CD14-positive monocyte (primary cell): ENCODE measurements around the gene TLR10. TPM values are rescaled to one million over a fixed set of nuclear protein-coding genes. Genes with fewer than 3 reads are reported as not detected.

Experiments used
- DNase-seq, 3 donors: peaks; one replicate each; pipeline ENCODE4 v3.0.0-alpha.2; 2011 to 2022
- H2AFZ ChIP-seq: 2 replicates; pipeline ENCODE4 v1.6.0; 2012; ENCODE audit warnings: mild to moderate bottlenecking, low read depth, low read length, inconsistent platforms; ENCODE audit not compliant: insufficient read depth, poor library complexity, severe bottlenecking
- H3K27ac ChIP-seq, 2 donors: 1 replicate in 1 of 2; 2 replicates in 1 of 2; pipeline ENCODE4 v1.5.1; 2012 to 2013; ENCODE audit warnings: low read length in 2 of 2, control low read depth in 1 of 2, inconsistent platforms in 1 of 2, low read depth in 1 of 2, mild to moderate bottlenecking in 1 of 2
- H3K27me3 ChIP-seq, 2 donors: one replicate each; pipeline versions ENCODE4 v1.6.0 to v1.6.1; 2011 to 2013; ENCODE audit warnings: low read length in 2 of 2; ENCODE audit not compliant: control insufficient read depth in 2 of 2, insufficient read depth in 2 of 2
- H3K36me3 ChIP-seq, 2 donors: replicated peaks in 1 of 2; 1 replicate in 1 of 2; 2 replicates in 1 of 2; pipeline versions ENCODE4 v1.5.1 to v1.6.1; 2012 to 2013; ENCODE audit warnings: low read length in 2 of 2, control low read depth in 1 of 2, inconsistent platforms in 1 of 2, mild to moderate bottlenecking in 1 of 2; ENCODE audit not compliant: insufficient read depth in 2 of 2, control insufficient read depth in 1 of 2
- H3K4me1 ChIP-seq, 2 donors: 1 replicate in 1 of 2; 2 replicates in 1 of 2; pipeline versions ENCODE4 v1.5.1 to v1.6.1; 2012 to 2013; ENCODE audit warnings: low read length in 2 of 2, control low read depth in 1 of 2, inconsistent platforms in 1 of 2, mild to moderate bottlenecking in 1 of 2, moderate library complexity in 1 of 2; ENCODE audit not compliant: insufficient read depth in 2 of 2, control insufficient read depth in 1 of 2
- H3K4me2 ChIP-seq: replicated peaks from 2 replicates; pipeline ENCODE3; 2012; ENCODE audit warnings: low read length, moderate library complexity, mild to moderate bottlenecking; ENCODE audit not compliant: poor library complexity, severe bottlenecking; ENCODE audit errors: extremely low read depth
- H3K4me3 ChIP-seq, 3 experiments: fragments of 200-600 bp in 1 of 3; sonication (generic) in 1 of 3; replicated peaks in 1 of 3; 1 replicate in 2 of 3; 2 replicates in 1 of 3; pipeline ENCODE4 v1.5.1; 2011 to 2013; ENCODE audit warnings: low read length in 3 of 3, mild to moderate bottlenecking in 3 of 3, control low read depth in 2 of 3, low read depth in 2 of 3, inconsistent platforms in 1 of 3, moderate library complexity in 1 of 3
- H3K79me2 ChIP-seq: 2 replicates; pipeline ENCODE4 v1.6.0; 2012; ENCODE audit warnings: mild to moderate bottlenecking, control low read depth, inconsistent platforms, low read length, moderate library complexity; ENCODE audit not compliant: insufficient read depth
- H3K9ac ChIP-seq: 2 replicates; pipeline ENCODE4 v1.6.0; 2017; ENCODE audit warnings: low read length, mild to moderate bottlenecking; ENCODE audit not compliant: insufficient read depth, poor library complexity, severe bottlenecking
- H3K9me3 ChIP-seq, 2 donors: replicated peaks in 1 of 2; 1 replicate in 1 of 2; 2 replicates in 1 of 2; pipeline versions ENCODE4 v1.5.1 to v1.6.1; 2012 to 2013; ENCODE audit warnings: low read length in 2 of 2, control low read depth in 1 of 2; ENCODE audit not compliant: control insufficient read depth in 1 of 2, insufficient read depth in 1 of 2
- H4K20me1 ChIP-seq: 2 replicates; pipeline ENCODE4 v1.6.0; 2012; ENCODE audit warnings: mild to moderate bottlenecking, low read length, control low read depth, moderate library complexity; ENCODE audit not compliant: insufficient read depth
- H3K27ac Mint-ChIP-seq, 7 donors: one replicate each; pipeline ENCODE4 v1.8.0; 2020; ENCODE audit warnings: mild to moderate bottlenecking in 7 of 7, mixed read lengths in 7 of 7, moderate library complexity in 6 of 7, inconsistent platforms in 2 of 7
- H3K27me3 Mint-ChIP-seq, 3 donors: one replicate each; pipeline ENCODE4 v1.8.0; 2021 to 2022; ENCODE audit warnings: low read depth in 3 of 3, mild to moderate bottlenecking in 3 of 3, mixed read lengths in 3 of 3, moderate library complexity in 3 of 3, inconsistent platforms in 1 of 3
- H3K36me3 Mint-ChIP-seq, 2 donors: one replicate each; pipeline ENCODE4 v1.8.0; 2020; ENCODE audit warnings: mixed read lengths in 2 of 2, inconsistent platforms in 1 of 2, mild to moderate bottlenecking in 1 of 2
- H3K4me1 Mint-ChIP-seq: one replicate; pipeline ENCODE4 v1.8.0; 2020; ENCODE audit warnings: mild to moderate bottlenecking, mixed read lengths
- H3K4me3 Mint-ChIP-seq, 2 donors: one replicate each; pipeline ENCODE4 v1.8.0; 2020; ENCODE audit warnings: mild to moderate bottlenecking in 2 of 2, mixed read lengths in 2 of 2, moderate library complexity in 1 of 2
- H3K9me3 Mint-ChIP-seq, 7 donors: one replicate each; pipeline ENCODE4 v1.8.0; 2020 to 2022; ENCODE audit warnings: mixed read lengths in 7 of 7, mild to moderate bottlenecking in 6 of 7, moderate library complexity in 6 of 7, inconsistent platforms in 2 of 7
- WGBS: methylation state at CpG from one replicate; pipeline ENCODE4 v1.1.5; 2013; ENCODE audit warnings: missing lambda C conversion rate; ENCODE audit not compliant: insufficient coverage; 5-methylcytosine and 5-hydroxymethylcytosine counted together
- intact Hi-C, 2 donors: fragments of 100-400 bp; cut with micrococcal nuclease; formaldehyde crosslinking; loops; one replicate each; pipeline versions ENCODE4 v1.15.0 to v1.15.1; 2023
- polyA plus RNA-seq, 3 donors: library from polyadenylated mRNA; depleted of rRNA in 1 of 3; unstranded in 2 of 3; stranded (reverse) in 1 of 3; fragments of 300-500 nt in 2 of 3; fragments of >200 nt in 1 of 3; fragmentation: Illumina TruSeq in 2 of 3; gene quantifications; 1 replicate in 2 of 3; 2 replicates in 1 of 3; pipeline ENCODE4 v1.2.3, GENCODE V29; 2012 to 2021
- TF ChIP-seq, protein P1 (sequence below): fragments of 200-600 bp; IDR thresholded peaks from one replicate; pipeline ENCODE4 v1.8.0; 2022; ENCODE audit warnings: antibody characterized with exemption, mild to moderate bottlenecking

Gene TLR10
- polyA plus RNA-seq, 3 donors = 1.1 to 1.2 (median 1.1) TPM

DNA sequence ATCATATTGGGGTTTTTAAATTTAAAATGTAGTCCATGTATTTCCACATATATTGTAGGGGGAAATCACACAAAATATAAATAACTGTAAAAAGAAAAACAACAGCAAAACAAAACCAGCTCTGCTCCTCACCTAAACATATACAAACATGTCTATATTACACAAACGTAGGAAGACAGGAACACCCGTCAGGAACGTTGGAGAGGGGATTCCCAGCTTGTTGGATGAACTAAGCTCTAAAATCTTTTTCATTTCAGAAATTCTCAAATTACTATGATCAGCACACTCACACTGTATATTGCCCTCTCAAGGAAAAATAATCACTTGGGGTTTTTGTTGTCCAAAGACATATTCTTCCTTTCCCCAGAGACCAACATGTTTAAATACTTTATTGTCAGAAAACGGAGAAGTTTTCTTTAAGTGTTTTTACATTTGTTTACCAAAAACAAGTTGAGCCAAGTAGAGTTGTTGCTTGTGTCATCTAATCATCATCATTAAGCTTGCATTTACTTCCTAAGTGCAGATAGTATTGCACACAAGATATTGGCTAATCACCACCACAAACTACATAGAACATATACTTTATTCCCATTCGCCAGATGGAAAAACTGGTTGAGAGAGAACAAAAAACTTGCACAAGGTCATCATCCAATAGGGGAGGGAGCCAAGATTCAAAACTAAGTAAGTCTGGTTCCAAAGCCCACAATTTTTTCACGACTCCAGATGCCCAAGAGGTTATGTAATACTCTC lies 2.4 kb upstream of the TLR10 start:
- no peaks in the 10 kb centered on the region for H3K9me3 ChIP-seq
- TF ChIP-seq, protein P1, sequence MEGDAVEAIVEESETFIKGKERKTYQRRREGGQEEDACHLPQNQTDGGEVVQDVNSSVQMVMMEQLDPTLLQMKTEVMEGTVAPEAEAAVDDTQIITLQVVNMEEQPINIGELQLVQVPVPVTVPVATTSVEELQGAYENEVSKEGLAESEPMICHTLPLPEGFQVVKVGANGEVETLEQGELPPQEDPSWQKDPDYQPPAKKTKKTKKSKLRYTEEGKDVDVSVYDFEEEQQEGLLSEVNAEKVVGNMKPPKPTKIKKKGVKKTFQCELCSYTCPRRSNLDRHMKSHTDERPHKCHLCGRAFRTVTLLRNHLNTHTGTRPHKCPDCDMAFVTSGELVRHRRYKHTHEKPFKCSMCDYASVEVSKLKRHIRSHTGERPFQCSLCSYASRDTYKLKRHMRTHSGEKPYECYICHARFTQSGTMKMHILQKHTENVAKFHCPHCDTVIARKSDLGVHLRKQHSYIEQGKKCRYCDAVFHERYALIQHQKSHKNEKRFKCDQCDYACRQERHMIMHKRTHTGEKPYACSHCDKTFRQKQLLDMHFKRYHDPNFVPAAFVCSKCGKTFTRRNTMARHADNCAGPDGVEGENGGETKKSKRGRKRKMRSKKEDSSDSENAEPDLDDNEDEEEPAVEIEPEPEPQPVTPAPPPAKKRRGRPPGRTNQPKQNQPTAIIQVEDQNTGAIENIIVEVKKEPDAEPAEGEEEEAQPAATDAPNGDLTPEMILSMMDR = no peak
- Mint-ChIP-seq H3K4me1 (peaks cover 55% of the 10 kb centered on the region), H3K27me3 (peaks cover 0 to 1% (median 0%) of the 10 kb centered on the region in 3 donors), H3K9me3 (peaks cover 0 to 4% (median 2%) of the 10 kb centered on the region in 7 donors), H3K36me3 (peaks cover 0 to 10% of the 10 kb centered on the region in 2 donors), H3K4me3 (no peak overlapping the region), H3K27ac (peak overlapping the region; percentile 93 to 97 (median 95))
- H4K20me1 ChIP-seq = no peaks in the 10 kb centered on the region
- peak overlapping the region; percentile 22 for H3K9ac ChIP-seq
- intact Hi-C loops = loop anchor here (5.0 to 10.0 kb wide), 2 partner anchors 33 to 70 kb away; partner anchors contain the start of gene TLR6 (in 1 of the 2)
- H3K4me2 ChIP-seq = peak overlapping the region; percentile 19
- H3K27me3 ChIP-seq = no peaks in the 10 kb centered on the region
- H3K79me2 ChIP-seq = peaks cover 9% of the 10 kb centered on the region
- H2AFZ ChIP-seq = no peak overlapping the region
- peaks cover 73 to 76% of the 10 kb centered on the region in 2 donors for H3K4me1 ChIP-seq
- no peaks in the 10 kb centered on the region for H3K36me3 ChIP-seq
- peak; percentile 51 to 74 (median 64) for DNase-seq
- peak overlapping the region in 1 of 3 experiments; percentile 24 for H3K4me3 ChIP-seq
- H3K27ac ChIP-seq = peak overlapping the region; percentile 77 to 84
- 87% methylated on average over 3 of the region's 6 CpGs for WGBS

DNA sequence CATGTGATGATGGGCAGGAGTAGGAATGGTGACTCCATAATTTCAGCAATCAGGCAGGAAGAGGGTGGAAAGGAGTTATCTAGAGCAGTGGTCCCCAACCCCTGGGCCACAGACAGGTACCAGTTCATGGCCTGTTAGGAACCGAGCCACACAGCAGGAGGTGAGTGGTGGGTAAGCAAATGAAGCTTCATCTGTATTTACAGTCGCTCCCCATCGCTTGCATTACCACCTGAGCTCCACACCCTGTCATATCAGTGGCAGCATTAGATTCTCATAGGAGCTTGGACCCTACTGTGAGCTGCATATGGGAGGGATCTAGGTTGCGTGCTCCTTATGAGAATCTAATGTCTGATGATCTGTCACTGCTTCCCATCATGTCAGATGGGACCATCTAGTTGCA lies 1.4 kb upstream of the TLR10 start:
- no peaks in the 10 kb centered on the region for H3K27me3 ChIP-seq
- peaks cover 65 to 67% of the 10 kb centered on the region in 2 donors for H3K4me1 ChIP-seq
- no peaks in the 10 kb centered on the region for H4K20me1 ChIP-seq
- H3K4me3 Mint-ChIP-seq = no peak overlapping the region
- H2AFZ ChIP-seq = no peak overlapping the region
- peaks cover 0 to 2% (median 0%) of the 10 kb centered on the region in 7 donors for H3K9me3 Mint-ChIP-seq
- peak overlapping the region in 6 of 7 donors; percentile 8 to 94 (median 46) for H3K27ac Mint-ChIP-seq
- DNase-seq = no peak
- intact Hi-C loops = loop anchor here in 1 of 2 donors (10.0 kb wide), 1 partner anchor 71 kb away; the partner anchor contains the start of gene TLR6
- H3K4me2 ChIP-seq = no peak overlapping the region
- H3K36me3 ChIP-seq = no peaks in the 10 kb centered on the region
- no peak overlapping the region for H3K4me3 ChIP-seq
- H3K79me2 ChIP-seq = peaks cover 9% of the 10 kb centered on the region
- TF ChIP-seq, protein P1 = no peak
- no peaks in the 10 kb centered on the region for H3K9me3 ChIP-seq
- no CpG with 5 or more reads among the region's 4 CpGs for WGBS
- peaks cover 0 to 2% of the 10 kb centered on the region in 2 donors for H3K36me3 Mint-ChIP-seq
- H3K27ac ChIP-seq = peak overlapping the region in 1 of 2 donors; percentile 37
- H3K9ac ChIP-seq = no peak overlapping the region
- peaks cover 0 to 1% (median 0%) of the 10 kb centered on the region in 3 donors for H3K27me3 Mint-ChIP-seq
- peaks cover 51% of the 10 kb centered on the region for H3K4me1 Mint-ChIP-seq
